ENCODE results near the gene ABTB2.

The ABTB2 gene

DNA sequence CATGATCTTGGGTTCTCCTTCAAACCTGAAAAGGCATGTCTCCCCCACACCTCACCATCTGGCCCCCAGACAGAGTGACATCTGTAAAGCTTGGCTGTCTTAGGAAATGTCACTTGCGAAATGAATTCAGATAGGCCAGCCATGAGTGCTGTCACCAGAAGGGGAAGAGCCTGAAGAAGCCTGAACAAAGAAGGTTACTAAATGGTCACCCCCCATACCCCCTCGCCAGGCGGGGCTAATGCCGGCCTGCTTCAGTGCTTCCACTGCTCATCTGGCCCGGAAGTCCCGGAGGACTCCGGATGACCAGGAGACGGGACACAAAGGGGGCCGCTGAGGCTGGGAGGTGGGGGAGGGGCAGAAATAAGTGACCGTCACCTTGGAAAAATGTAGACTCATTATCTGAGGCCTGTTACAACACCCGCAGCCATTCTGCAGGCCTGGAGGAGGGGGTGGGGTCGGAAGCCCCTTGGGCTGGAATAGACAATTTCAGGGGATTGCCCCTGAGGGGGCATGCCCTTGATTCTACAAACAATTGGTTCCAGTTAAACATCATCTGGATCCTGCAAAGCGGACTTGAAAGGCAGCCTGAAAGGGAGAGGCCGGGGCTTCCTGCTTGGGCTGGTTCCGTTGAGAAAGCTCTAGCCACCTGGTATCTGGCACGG lies 209.2 kb downstream of the ABTB2 start:
- Histone ChIP-seq H4K20me1 (ENCODE audit: insufficient read depth, low read length) (0 out of 2 replicates have a peak, but pooled peaks cover 9% of the 10 kb centered on the region), H3K27ac (ENCODE audit: low read length) (no peak overlapping the region), H3K79me2 (ENCODE audit: insufficient read depth, low read length) (no peaks in the 10 kb centered on the region), H3K4me3 (ENCODE audit: low read depth in 1 of 2, low read length in 2 of 2) (no peak overlapping the region), H2AFZ (ENCODE audit: low read depth, low read length) (no peak overlapping the region), H3K9me3 (ENCODE audit: insufficient read depth, low read length, severe bottlenecking) (no peaks in the 10 kb centered on the region), H3K4me1 (ENCODE audit: insufficient read depth, low read length) (no peaks in the 10 kb centered on the region), H3K27me3 (ENCODE audit: insufficient read depth, low read length, poor library complexity) (no peaks in the 10 kb centered on the region), H3K36me3 (ENCODE audit: insufficient read depth, low read length) (peaks cover 77% of the 10 kb centered on the region), H3K4me2 (ENCODE audit: insufficient read depth, low read length) (no peak overlapping the region), H3K9ac (ENCODE audit: low read depth, low read length) (no peak overlapping the region)
- DNase-seq = no peak
- TF ChIP-seq CTCF (IDR thresholded peaks at IDR 0.05; ENCODE audit: borderline replicate concordance, extremely low read depth, low read length, poor library complexity, severe bottlenecking) (no peak), EZH2 (IDR thresholded peaks at IDR 0.05; ENCODE audit: borderline replicate concordance, low read depth, low read length, severe bottlenecking) (no peak)
- ATAC-seq (ENCODE audit: insufficient read depth, low read depth) = no peak

GRCh38 chr11:34147581-34147980 lies 210.2 kb downstream of the ABTB2 start:
- no peak overlapping the region for H3K4me3 ChIP-seq (ENCODE audit: low read depth in 1 of 2, low read length in 2 of 2)
- DNase-seq (no peak), ATAC-seq (ENCODE audit: insufficient read depth, low read depth) (no peak)
- no peak overlapping the region for H3K27ac ChIP-seq (ENCODE audit: low read length)
- no peaks in the 10 kb centered on the region for H3K27me3 ChIP-seq (ENCODE audit: insufficient read depth, low read length, poor library complexity)
- no peaks in the 10 kb centered on the region for H3K79me2 ChIP-seq (ENCODE audit: insufficient read depth, low read length)
- no peak overlapping the region for H2AFZ ChIP-seq (ENCODE audit: low read depth, low read length)
- no peak overlapping the region for H3K4me2 ChIP-seq (ENCODE audit: insufficient read depth, low read length)
- TF ChIP-seq EZH2 (IDR thresholded peaks at IDR 0.05; ENCODE audit: borderline replicate concordance, low read depth, low read length, severe bottlenecking) (no peak), CTCF (IDR thresholded peaks at IDR 0.05; ENCODE audit: borderline replicate concordance, extremely low read depth, low read length, poor library complexity, severe bottlenecking) (no peak)
- no peak overlapping the region for H3K9ac ChIP-seq (ENCODE audit: low read depth, low read length)
- no peaks in the 10 kb centered on the region for H3K9me3 ChIP-seq (ENCODE audit: insufficient read depth, low read length, severe bottlenecking)
- H3K4me1 ChIP-seq (ENCODE audit: insufficient read depth, low read length) = no peaks in the 10 kb centered on the region
- peaks cover 87% of the 10 kb centered on the region for H3K36me3 ChIP-seq (ENCODE audit: insufficient read depth, low read length)
- 0 out of 2 replicates have a peak, but pooled peaks cover 9% of the 10 kb centered on the region for H4K20me1 ChIP-seq (ENCODE audit: insufficient read depth, low read length)

GRCh38 chr11:34146866-34147265 lies 210.9 kb downstream of the ABTB2 start:
- Histone ChIP-seq H3K27ac (ENCODE audit: low read length) (no peak overlapping the region), H3K27me3 (ENCODE audit: insufficient read depth, low read length, poor library complexity) (no peaks in the 10 kb centered on the region), H3K79me2 (ENCODE audit: insufficient read depth, low read length) (no peaks in the 10 kb centered on the region), H3K36me3 (ENCODE audit: insufficient read depth, low read length) (peaks cover 88% of the 10 kb centered on the region), H3K9ac (ENCODE audit: low read depth, low read length) (no peak overlapping the region), H4K20me1 (ENCODE audit: insufficient read depth, low read length) (0 out of 2 replicates have a peak, but pooled peaks cover 9% of the 10 kb centered on the region), H3K9me3 (ENCODE audit: insufficient read depth, low read length, severe bottlenecking) (no peaks in the 10 kb centered on the region), H3K4me1 (ENCODE audit: insufficient read depth, low read length) (no peaks in the 10 kb centered on the region), H2AFZ (ENCODE audit: low read depth, low read length) (no peak overlapping the region), H3K4me2 (ENCODE audit: insufficient read depth, low read length) (no peak overlapping the region), H3K4me3 (ENCODE audit: low read depth in 1 of 2, low read length in 2 of 2) (no peak overlapping the region)
- no peak for ATAC-seq (ENCODE audit: insufficient read depth, low read depth)
- no peak for DNase-seq
- TF ChIP-seq CTCF (IDR thresholded peaks at IDR 0.05; ENCODE audit: borderline replicate concordance, extremely low read depth, low read length, poor library complexity, severe bottlenecking) = no peak
- TF ChIP-seq EZH2 (IDR thresholded peaks at IDR 0.05; ENCODE audit: borderline replicate concordance, low read depth, low read length, severe bottlenecking) = no peak

Data from DND-41 (cell line).